RWPE2 (cell line): ENCODE data around the gene SMARCC2.

ENCODE experiments used
- ATAC-seq: fragments of 200-7000 bp; cut with Tn5 transposase; 3 replicates; pipeline ENCODE4 v1.9.1; 2021; ENCODE audit warnings: low read depth
- DNase-seq: peaks from one replicate; pipeline ENCODE4 v3.0.0-alpha.2; 2020; ENCODE audit warnings: low spot score
- H3K27ac ChIP-seq: fragments of 450-650 bp; 2 replicates; pipeline ENCODE4 v1.5.1; 2017; ENCODE audit warnings: mild to moderate bottlenecking; ENCODE audit not compliant: poor library complexity, severe bottlenecking
- H3K27me3 ChIP-seq: fragments of 250-450 bp; sonication (Bioruptor Pico); 2 replicates; pipeline ENCODE4 v1.5.1; 2021; ENCODE audit warnings: mild to moderate bottlenecking, moderate library complexity; ENCODE audit not compliant: insufficient read depth, poor library complexity, severe bottlenecking
- H3K36me3 ChIP-seq: fragments of 250-450 bp; sonication (Bioruptor Pico); 2 replicates; pipeline ENCODE4 v1.5.1; 2020; ENCODE audit warnings: low read depth, mild to moderate bottlenecking, moderate library complexity
- H3K4me1 ChIP-seq: fragments of 250-450 bp; sonication (Bioruptor Pico); 2 replicates; pipeline ENCODE4 v1.5.1; 2021; ENCODE audit warnings: mild to moderate bottlenecking, moderate library complexity; ENCODE audit not compliant: insufficient read depth, poor library complexity, severe bottlenecking
- H3K4me3 ChIP-seq: fragments of 250-450 bp; sonication (Bioruptor Pico); 2 replicates; pipeline ENCODE4 v1.5.1; 2021; ENCODE audit warnings: mild to moderate bottlenecking, moderate library complexity; ENCODE audit not compliant: severe bottlenecking
- H3K9me3 ChIP-seq: fragments of 250-450 bp; sonication (Bioruptor Pico); 2 replicates; pipeline ENCODE4 v1.5.1; 2021; ENCODE audit warnings: mild to moderate bottlenecking, moderate library complexity; ENCODE audit not compliant: severe bottlenecking
- TF ChIP-seq, protein P1 (sequence below): fragments of 450-650 bp; IDR thresholded peaks from one replicate; pipeline ENCODE4 v1.5.1; 2017; ENCODE audit warnings: mild to moderate bottlenecking, moderate library complexity; ENCODE audit not compliant: poor library complexity, severe bottlenecking

The SMARCC2 gene

DNA sequence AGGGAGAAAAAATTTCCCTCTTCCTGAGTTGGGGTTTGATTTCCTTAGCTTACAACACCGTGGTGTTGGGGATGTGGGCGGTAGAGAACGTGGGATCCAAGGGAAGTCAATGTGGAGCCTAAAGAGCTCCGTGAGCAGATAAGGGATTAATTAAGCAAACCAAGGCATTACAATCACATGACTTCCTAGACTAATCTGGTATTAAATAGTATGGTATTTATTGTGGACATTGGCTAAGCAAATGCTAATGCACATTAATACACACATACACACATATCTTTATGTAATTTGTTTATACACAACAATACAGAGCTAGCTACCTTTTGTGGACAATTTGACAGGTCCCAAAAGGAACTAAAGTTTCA, 33.2 kb upstream of the SMARCC2 start:
- Histone ChIP-seq H3K27ac (peak overlapping the region; percentile 81), H3K27me3 (no peaks in the 10 kb centered on the region), H3K4me1 (peaks cover 3% of the 10 kb centered on the region), H3K9me3 (no peaks in the 10 kb centered on the region), H3K4me3 (peak overlapping the region; percentile 79), H3K36me3 (peaks cover 8% of the 10 kb centered on the region)
- no peak for ATAC-seq
- TF ChIP-seq, protein P1, sequence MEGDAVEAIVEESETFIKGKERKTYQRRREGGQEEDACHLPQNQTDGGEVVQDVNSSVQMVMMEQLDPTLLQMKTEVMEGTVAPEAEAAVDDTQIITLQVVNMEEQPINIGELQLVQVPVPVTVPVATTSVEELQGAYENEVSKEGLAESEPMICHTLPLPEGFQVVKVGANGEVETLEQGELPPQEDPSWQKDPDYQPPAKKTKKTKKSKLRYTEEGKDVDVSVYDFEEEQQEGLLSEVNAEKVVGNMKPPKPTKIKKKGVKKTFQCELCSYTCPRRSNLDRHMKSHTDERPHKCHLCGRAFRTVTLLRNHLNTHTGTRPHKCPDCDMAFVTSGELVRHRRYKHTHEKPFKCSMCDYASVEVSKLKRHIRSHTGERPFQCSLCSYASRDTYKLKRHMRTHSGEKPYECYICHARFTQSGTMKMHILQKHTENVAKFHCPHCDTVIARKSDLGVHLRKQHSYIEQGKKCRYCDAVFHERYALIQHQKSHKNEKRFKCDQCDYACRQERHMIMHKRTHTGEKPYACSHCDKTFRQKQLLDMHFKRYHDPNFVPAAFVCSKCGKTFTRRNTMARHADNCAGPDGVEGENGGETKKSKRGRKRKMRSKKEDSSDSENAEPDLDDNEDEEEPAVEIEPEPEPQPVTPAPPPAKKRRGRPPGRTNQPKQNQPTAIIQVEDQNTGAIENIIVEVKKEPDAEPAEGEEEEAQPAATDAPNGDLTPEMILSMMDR, result no peak
- no peak for DNase-seq

DNA sequence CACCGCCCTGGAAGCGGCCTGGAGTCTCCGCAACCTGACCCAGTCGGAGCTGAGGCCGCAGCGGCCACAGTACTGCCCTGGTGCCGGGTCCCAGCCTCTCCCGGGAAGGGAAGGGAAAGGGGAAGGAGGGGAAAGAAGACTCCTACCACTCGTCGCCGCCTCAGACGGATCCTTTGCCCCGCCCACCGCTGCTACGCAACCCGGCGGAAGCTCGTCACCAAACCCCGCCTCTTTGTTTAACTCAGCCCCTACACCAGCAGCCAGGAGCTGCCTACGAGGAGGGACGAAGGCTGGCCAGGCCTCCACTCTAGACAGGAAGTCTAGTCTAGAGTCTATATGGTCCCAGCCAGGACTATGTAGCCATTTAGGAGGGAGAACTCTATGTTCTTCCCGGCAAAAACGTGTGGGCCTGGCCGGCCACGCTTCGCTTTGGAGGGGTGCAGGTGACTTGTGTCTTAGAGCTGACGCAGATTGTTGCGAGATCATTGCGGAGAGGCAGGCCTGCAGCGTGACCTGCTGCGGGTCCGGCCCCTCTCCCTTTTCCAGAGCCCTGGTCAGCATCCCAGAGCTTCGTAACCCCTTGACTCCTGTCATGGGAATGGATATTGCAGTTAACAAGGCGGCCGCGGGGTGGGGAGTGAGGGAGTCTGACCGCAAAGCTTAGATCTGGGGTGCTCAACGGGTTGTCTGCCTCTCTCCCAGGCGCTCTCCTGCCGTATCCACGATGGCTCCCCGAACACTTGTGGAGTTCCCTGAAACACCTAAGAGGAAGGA, 32.7 kb upstream of the SMARCC2 start, which contains the start of gene RNF41:
Gene RNF41 (minus strand): TSS at position 166 of the 774 bp plus-strand sequence. CDS start 7,875 bp downstream, outside the sequence.
- peak; percentile 96 for DNase-seq
- H3K4me3 ChIP-seq, result peak within 1 kb of the TSS; percentile 79
- H3K36me3 ChIP-seq, result peaks cover 2% of the 10 kb centered on the region
- peak; percentile 79 for ATAC-seq
- H3K9me3 ChIP-seq, result no peaks in the 10 kb centered on the region
- peak within 1 kb of the TSS; percentile 81 for H3K27ac ChIP-seq
- peaks cover 3% of the 10 kb centered on the region for H3K4me1 ChIP-seq
- no peaks in the 10 kb centered on the region for H3K27me3 ChIP-seq
- TF ChIP-seq, protein P1, result peak; percentile 10

DNA sequence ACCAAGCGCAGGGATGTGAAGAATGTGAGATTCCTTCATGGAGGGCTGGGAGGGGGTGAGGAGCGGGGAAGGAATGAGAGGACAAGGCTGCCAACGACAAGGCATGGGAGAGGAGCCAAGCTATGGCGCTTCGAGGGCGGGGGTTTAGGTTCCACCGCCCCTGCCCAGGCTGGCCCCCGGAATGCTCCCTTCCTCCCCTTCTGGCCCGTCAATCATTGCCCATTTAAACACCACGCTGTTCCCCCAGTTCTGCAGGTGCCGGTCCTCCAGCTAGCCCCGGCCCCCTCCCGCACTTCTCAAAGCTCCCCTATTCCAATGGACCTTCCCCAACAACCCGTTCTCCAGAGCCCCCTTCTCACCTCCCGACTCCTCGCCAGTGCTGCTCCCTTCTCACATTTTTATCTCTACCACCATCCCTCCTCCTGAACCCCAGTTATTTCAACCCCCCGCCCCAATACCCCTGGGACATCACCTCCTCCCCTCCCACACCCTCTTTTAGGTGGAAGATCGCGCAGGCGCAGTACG, 32.0 kb upstream of the SMARCC2 start:
- no peaks in the 10 kb centered on the region for H3K9me3 ChIP-seq
- peaks cover 3% of the 10 kb centered on the region for H3K4me1 ChIP-seq
- no peaks in the 10 kb centered on the region for H3K27me3 ChIP-seq
- H3K36me3 ChIP-seq, result peaks cover 5% of the 10 kb centered on the region
- DNase-seq (no peak), ATAC-seq (peak; percentile 8; the same call in 1 of the 3 replicates)
- peak overlapping the region; percentile 81 for H3K27ac ChIP-seq
- TF ChIP-seq, protein P1, result no peak
- H3K4me3 ChIP-seq, result peak overlapping the region; percentile 79

DNA sequence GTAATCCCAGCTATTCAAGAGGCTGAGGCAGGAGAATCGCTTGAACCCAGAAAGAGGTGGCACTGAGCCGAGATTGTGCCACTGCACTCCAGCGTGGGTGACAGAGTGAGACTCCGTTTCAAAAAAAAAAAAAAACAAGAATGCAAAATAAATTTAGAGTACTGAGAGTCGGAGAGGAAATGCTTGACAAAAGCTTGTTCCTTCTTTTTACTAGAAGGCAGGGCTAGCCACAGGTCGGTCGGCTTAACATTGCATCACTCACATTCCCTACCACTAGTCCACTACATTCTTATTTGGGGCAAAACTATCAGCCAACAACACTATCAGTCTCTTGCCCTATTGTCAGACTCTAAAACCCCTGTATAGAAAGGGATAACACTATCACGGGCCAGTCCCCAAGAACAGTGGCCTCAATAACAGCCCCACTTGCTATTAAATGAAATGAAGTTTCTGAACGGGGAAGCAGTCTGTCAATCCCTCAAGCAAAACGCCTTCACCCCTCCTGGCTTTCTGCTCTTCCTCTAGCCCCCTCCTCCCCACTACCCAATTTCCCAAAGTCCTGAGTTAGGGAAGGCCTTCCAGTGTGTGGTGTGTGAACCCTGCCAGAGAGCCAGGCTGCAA, 31.4 kb upstream of the SMARCC2 start:
- TF ChIP-seq, protein P1, result no peak
- ATAC-seq, result no peak
- Histone ChIP-seq H3K4me3 (peak overlapping the region; percentile 79), H3K9me3 (no peaks in the 10 kb centered on the region), H3K36me3 (peaks cover 7% of the 10 kb centered on the region), H3K4me1 (peaks cover 3% of the 10 kb centered on the region), H3K27me3 (no peaks in the 10 kb centered on the region), H3K27ac (peak overlapping the region; percentile 81)
- no peak for DNase-seq
